IPS-18c (cell line): ENCODE data around the gene EPHA1.

Experiments used
- H3K4me3 ChIP-seq: 2 replicates; pipeline ENCODE4 v1.7.0; 2013; ENCODE audit warnings: low read depth, mild to moderate bottlenecking, low read length, moderate library complexity; ENCODE audit not compliant: insufficient read depth
- H3K9me3 ChIP-seq: one replicate; pipeline ENCODE4 v1.6.1; 2013; ENCODE audit warnings: mild to moderate bottlenecking, low read length, moderate library complexity; ENCODE audit not compliant: control insufficient read depth, insufficient read depth

Gene EPHA1

DNA sequence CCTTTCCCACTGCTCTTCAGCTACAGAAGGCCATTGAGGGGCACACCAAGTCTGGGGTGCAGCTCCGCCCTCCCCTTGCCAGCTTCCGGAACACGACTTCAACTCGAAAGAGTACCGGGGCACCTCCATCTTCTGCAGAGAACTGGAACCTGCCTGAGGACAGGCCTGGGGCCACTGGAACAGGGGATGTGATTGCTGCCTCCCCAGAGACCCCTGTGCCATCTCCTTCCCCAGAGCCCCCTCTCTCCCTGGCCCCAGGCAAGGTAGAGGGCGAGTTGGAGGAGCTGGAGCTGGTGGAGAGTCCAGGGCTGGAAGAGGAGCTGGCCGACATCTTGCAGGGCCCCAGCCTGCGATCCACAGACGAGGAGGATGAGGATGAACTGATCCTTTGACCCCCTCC lies 57.1 kb downstream of the EPHA1 start:
- H3K9me3 ChIP-seq: no peaks in the 10 kb centered on the region
- H3K4me3 ChIP-seq: no peak overlapping the region

DNA sequence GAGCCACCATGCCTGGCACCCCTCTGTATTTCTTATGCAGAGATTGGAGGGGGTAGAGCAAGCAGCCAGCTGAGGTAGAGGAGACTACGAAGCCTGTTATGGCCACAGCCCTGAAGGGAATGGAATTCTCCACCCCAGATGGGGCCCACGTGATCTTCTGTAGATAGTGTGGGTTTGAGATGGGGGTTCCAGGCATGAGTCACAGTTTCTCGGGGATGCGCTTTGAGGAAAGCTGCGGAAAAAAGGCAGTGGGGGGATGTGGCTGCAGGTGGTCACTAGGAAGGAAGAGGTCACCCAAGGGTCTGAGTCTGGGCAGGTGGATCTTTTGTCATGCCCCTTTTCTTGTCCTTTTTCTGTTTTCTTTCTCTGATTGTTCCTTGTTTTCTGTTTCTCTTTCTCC lies 57.6 kb downstream of the EPHA1 start:
- H3K4me3 ChIP-seq: no peak overlapping the region
- H3K9me3 ChIP-seq: no peaks in the 10 kb centered on the region

DNA sequence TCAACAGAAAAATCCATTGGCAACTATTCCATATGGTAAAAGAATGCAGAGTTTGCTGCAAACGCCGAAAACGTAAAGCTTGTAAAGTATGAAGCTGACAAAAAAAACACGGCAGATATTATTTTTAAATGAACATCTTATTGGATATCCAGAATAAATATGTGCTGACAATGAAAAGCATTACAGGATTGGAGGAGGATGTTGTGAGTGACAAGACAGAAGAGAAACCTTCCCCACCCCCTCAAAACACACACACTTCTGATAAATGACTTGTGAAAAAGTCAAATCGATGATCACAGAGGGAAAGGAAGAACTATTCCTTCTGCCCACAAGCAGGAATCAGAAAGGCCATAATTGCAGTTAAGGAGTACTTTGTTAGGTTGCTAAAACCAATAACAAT lies 60.7 kb downstream of the EPHA1 start:
- no peaks in the 10 kb centered on the region for H3K9me3 ChIP-seq

DNA sequence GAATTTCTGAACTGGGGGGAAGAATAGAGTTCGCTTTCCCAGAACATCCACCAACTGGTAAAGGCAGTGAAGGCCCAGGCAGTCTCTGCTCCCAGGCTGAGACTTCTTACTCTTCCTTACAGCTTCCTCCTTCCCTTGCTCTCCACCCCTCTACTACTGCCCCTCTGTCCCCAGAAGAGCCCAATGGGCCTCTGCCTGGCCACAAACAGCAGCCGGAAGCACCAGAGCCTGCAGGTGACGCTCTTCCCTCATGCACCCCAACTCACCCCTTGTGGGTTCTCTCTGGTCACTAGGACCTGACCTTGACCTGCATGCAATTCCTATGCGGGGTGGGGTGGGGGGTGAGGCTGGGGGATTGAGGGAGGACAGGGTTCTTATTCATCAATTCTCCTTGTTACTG lies 62.6 kb downstream of the EPHA1 start:
- Histone ChIP-seq H3K9me3 (no peaks in the 10 kb centered on the region), H3K4me3 (0 out of 2 replicates have a peak overlapping the region, but pooled peaks have one; percentile 25)

More for the DNA sequence above, 60.7 kb downstream of the EPHA1 start:
- H3K4me3 ChIP-seq: no peak overlapping the region

DNA sequence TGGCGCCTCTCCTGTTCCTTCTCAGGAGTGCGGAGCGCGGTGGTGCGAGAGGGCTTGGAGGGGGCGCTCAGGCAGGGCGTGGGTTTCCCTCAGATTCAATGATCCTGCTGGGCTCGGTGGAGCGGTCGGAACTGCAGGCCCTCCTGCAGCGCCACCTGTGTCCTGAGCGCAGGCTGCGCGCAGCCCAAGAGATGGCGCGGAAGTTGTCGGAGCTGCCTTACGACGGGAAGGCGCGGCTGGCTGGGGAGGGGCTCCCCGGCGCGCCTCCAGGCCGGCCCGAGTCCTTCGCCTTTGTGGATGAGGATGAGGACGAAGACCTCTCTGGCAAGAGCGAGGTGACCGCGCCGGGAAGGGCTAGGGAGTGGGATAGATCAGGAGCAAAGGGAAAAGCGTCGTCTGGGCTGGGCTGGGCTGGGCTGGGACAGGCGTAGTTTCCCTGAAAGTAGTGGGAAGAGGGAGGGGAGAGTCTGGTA lies 63.2 kb downstream of the EPHA1 start:
- H3K4me3 ChIP-seq: peak overlapping the region; percentile 25; the same call in 1 of the 2 replicates
- H3K9me3 ChIP-seq: no peaks in the 10 kb centered on the region

DNA sequence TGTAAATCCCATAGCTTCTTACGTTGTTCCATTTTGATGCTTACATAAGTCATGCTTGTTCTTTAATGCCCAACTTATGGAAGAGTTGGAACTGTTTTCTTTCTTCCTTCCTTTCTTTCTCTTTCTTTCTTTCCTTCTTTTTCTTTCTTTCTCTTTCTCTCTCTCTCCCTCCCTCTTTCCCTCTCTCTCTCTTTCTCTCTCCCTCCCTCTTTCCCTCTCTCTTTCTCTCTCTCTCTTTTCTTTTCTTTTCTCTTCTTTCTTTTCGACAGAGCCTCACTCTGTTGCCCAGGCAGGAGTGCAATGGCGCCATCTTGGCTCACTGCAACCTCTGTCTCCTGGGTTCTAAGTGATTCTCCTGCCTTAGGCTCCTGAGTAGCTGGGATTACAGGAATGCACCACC lies 65.1 kb downstream of the EPHA1 start:
- H3K4me3 ChIP-seq: no peak overlapping the region
- no peaks in the 10 kb centered on the region for H3K9me3 ChIP-seq

DNA sequence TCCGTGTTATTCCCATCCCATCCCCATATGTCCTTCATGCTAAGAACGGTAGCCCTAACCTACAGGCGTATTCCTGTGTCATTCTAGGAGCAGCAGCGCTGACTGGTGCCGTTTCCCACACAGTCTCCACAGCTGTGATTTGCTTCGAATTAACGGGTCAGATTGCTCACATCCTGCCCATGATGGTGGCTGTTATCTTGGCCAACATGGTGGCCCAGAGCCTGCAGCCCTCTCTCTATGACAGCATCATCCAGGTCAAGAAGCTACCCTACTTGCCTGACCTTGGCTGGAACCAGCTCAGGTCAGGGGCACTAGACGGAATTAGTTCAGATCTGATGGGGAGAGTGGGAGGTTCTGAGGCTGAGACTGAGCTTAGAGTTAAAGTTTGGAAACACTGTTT lies 66.8 kb downstream of the EPHA1 start:
- Histone ChIP-seq H3K4me3 (no peak overlapping the region), H3K9me3 (no peaks in the 10 kb centered on the region)
